ENCODE data around the gene NCAPH2. TPM values are rescaled to one million over a fixed set of nuclear protein-coding genes. Genes with fewer than 3 reads are reported as not detected.
A peak's percentile ranks its signal among the peaks of the same experiment; 100 is the strongest.

NCAPH2 gene
- total and polyA plus RNA-seq, 2 of the 13 experiments (the other 11 are each of a cell fraction or from before 2014, with no cell fraction given): 28.1 to 64.4 TPM

GRCh38 chr22:50529897-50530579 lies 22.0 kb downstream of the NCAPH2 start, which contains the start of gene TYMP (continued):
- TF ChIP-seq MTF1 (CRISPR knock-in tag; IDR thresholded peaks at IDR 0.05): peak; percentile 68
- no peak for TF ChIP-seq KAT7 (CRISPR knock-in tag; IDR thresholded peaks at IDR 0.05; ENCODE audit: borderline replicate concordance)
- TF ChIP-seq IRX3 (CRISPR knock-in tag; IDR thresholded peaks at IDR 0.05; ENCODE audit: borderline replicate concordance, low read depth): no peak
- TF ChIP-seq ETV5 (CRISPR knock-in tag; IDR thresholded peaks at IDR 0.05; ENCODE audit: borderline replicate concordance): peak; percentile 54; the same call in 1 of the 2 replicates
- no peak for TF ChIP-seq ZFP62 (CRISPR knock-in tag; IDR thresholded peaks at IDR 0.05)
- TF ChIP-seq USF2 (IDR thresholded peaks at IDR 0.05; ENCODE audit: low read depth, low read length): no peak
- TF ChIP-seq USF2 (CRISPR knock-in tag; IDR thresholded peaks at IDR 0.05; ENCODE audit: borderline replicate concordance): no peak
- TF ChIP-seq POLR2AphosphoS2 (IDR thresholded peaks at IDR 0.05; ENCODE audit: low read depth, low read length): no peak
- TF ChIP-seq ATF3 (CRISPR knock-in tag; IDR thresholded peaks at IDR 0.05): no peak
- TF ChIP-seq NBN (conservative IDR thresholded peaks at IDR 0.05): no peak
- no peak; the same call in 1 of the 2 replicates for TF ChIP-seq AFF4 (CRISPR knock-in tag; IDR thresholded peaks at IDR 0.05)
- 0 out of 2 replicates have a peak, but pooled peaks have one; percentile 9 for TF ChIP-seq REPIN1 (CRISPR knock-in tag; IDR thresholded peaks at IDR 0.05; ENCODE audit: borderline replicate concordance, low read depth)
- TF ChIP-seq CC2D1A (CRISPR knock-in tag; IDR thresholded peaks at IDR 0.05): no peak
- TF ChIP-seq MLX (CRISPR knock-in tag; IDR thresholded peaks at IDR 0.05): 0 out of 2 replicates have a peak, but pooled peaks have one; percentile 34
- TF ChIP-seq SOX13 (IDR thresholded peaks at IDR 0.05): no peak
- TF ChIP-seq SOX13 (CRISPR knock-in tag; conservative IDR thresholded peaks at IDR 0.05 in 1 of 2, IDR thresholded peaks at IDR 0.05 in 1 of 2): no peak
- no peak for TF ChIP-seq ZNF17 (CRISPR knock-in tag; IDR thresholded peaks at IDR 0.05)
- no peak for TF ChIP-seq ATAD3A (CRISPR knock-in tag; IDR thresholded peaks at IDR 0.05)
- TF ChIP-seq SIN3A (IDR thresholded peaks at IDR 0.05; ENCODE audit: borderline replicate concordance, low read depth, low read length): no peak; the same call in 1 of the 2 replicates
- TF ChIP-seq ZBTB4 (CRISPR knock-in tag; IDR thresholded peaks at IDR 0.05; ENCODE audit: borderline replicate concordance): no peak

Data from HepG2 (cell line).